H1 (cell line): Measurements from ENCODE around the gene SKAP2.
A peak's percentile ranks its signal among the peaks of the same experiment; 100 is the strongest.

Source experiments
- HDAC2 ChIP-seq, 2 experiments: fragments of 300-600 bp in 1 of 2; sonication (generic) in 1 of 2; IDR thresholded peaks; 2 replicates each; pipeline ENCODE4 v1.6.1; 2011 to 2012; ENCODE audit warnings: low read depth in 2 of 2, low read length in 2 of 2, mild to moderate bottlenecking in 2 of 2, moderate library complexity in 2 of 2, borderline replicate concordance in 1 of 2, inconsistent platforms in 1 of 2
- KDM5A ChIP-seq: fragments of 200-600 bp; IDR thresholded peaks from 2 replicates; pipeline ENCODE4 v1.7.1; 2012; ENCODE audit warnings: mild to moderate bottlenecking, low read length, inconsistent platforms, mixed read lengths
- POLR2A ChIP-seq, 2 experiments: IDR thresholded peaks; 1 replicate in 1 of 2; 2 replicates in 1 of 2; pipeline ENCODE4 v1.6.1; 2011; ENCODE audit warnings: low read depth in 2 of 2, low read length in 2 of 2, mild to moderate bottlenecking in 2 of 2; ENCODE audit errors: control extremely low read depth in 1 of 2
- POLR2AphosphoS5 ChIP-seq: IDR thresholded peaks from 2 replicates; pipeline ENCODE4 v1.6.1; 2011; ENCODE audit warnings: low read depth, low read length
- RNF2 ChIP-seq: fragments of 200-900, 300-1000 bp; sonication (generic); IDR thresholded peaks from 2 replicates; pipeline ENCODE4 v1.7.1; 2016; ENCODE audit warnings: borderline replicate concordance, low read depth, mild to moderate bottlenecking, antibody characterized with exemption, low read length; ENCODE audit not compliant: poor library complexity, severe bottlenecking; ENCODE audit errors: missing control alignments
- SIN3A ChIP-seq, 2 experiments: IDR thresholded peaks in 1 of 2; conservative IDR thresholded peaks in 1 of 2; 2 replicates each; pipeline ENCODE4 v1.6.1; 2011 to 2012; ENCODE audit warnings: low read length in 2 of 2, improper control_type of control experiment in 1 of 2, low read depth in 1 of 2, mild to moderate bottlenecking in 1 of 2
- TF ChIP-seq, protein P1 (sequence below), 3 experiments: IDR thresholded peaks; 1 replicate in 2 of 3; 2 replicates in 1 of 3; pipeline versions ENCODE4 v1.5.1 to v1.6.1; 2011; ENCODE audit warnings: low read length in 3 of 3, mild to moderate bottlenecking in 3 of 3, inconsistent platforms in 2 of 3, low read depth in 1 of 3, moderate library complexity in 1 of 3; ENCODE audit not compliant: insufficient read depth in 1 of 3; ENCODE audit errors: control extremely low read depth in 1 of 3
- TF ChIP-seq, protein P2 (sequence below): IDR thresholded peaks from 2 replicates; pipeline ENCODE4 v1.6.1; 2012; ENCODE audit warnings: inconsistent platforms

DNA sequence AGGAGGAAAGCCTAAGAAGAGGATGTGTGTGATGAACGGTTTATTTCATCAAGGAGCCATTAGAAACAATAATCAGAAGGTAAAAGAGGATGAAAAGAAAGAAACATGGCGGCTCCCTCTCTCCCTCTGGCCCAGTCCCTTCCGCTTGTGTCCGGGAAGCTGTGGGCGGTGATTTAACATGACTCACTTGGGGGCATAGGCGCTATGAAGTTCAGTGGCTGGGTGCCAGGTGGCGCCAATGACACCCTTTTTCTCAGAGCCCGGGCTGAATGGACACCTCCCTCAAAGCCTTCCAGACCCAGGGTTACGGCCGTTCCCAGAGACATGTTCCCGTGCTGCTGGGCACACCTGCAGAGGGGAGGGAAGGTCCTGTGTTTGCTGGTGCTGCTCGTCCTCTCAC, 244.0 kb downstream of the SKAP2 start:
- TF ChIP-seq, protein P1, sequence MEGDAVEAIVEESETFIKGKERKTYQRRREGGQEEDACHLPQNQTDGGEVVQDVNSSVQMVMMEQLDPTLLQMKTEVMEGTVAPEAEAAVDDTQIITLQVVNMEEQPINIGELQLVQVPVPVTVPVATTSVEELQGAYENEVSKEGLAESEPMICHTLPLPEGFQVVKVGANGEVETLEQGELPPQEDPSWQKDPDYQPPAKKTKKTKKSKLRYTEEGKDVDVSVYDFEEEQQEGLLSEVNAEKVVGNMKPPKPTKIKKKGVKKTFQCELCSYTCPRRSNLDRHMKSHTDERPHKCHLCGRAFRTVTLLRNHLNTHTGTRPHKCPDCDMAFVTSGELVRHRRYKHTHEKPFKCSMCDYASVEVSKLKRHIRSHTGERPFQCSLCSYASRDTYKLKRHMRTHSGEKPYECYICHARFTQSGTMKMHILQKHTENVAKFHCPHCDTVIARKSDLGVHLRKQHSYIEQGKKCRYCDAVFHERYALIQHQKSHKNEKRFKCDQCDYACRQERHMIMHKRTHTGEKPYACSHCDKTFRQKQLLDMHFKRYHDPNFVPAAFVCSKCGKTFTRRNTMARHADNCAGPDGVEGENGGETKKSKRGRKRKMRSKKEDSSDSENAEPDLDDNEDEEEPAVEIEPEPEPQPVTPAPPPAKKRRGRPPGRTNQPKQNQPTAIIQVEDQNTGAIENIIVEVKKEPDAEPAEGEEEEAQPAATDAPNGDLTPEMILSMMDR (IDR thresholded peaks at IDR 0.05; ENCODE audit: control extremely low read depth in 1 of 3, insufficient read depth in 1 of 3, low read depth in 1 of 3, low read length in 3 of 3) = peak; percentile 47 to 65 (median 63)
- TF ChIP-seq POLR2AphosphoS5 (no peak), KDM5A (no peak), POLR2A (IDR thresholded peaks at IDR 0.05; ENCODE audit: control extremely low read depth in 1 of 2, low read depth in 2 of 2, low read length in 2 of 2) (no peak), SIN3A (conservative IDR thresholded peaks at IDR 0.05 in 1 of 2, IDR thresholded peaks at IDR 0.05 in 1 of 2; ENCODE audit: low read depth in 1 of 2, low read length in 2 of 2) (no peak), RNF2 (no peak), HDAC2 (IDR thresholded peaks at IDR 0.05; ENCODE audit: borderline replicate concordance in 1 of 2, low read depth in 2 of 2, low read length in 2 of 2) (no peak)
- TF ChIP-seq, protein P2, sequence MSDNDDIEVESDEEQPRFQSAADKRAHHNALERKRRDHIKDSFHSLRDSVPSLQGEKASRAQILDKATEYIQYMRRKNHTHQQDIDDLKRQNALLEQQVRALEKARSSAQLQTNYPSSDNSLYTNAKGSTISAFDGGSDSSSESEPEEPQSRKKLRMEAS = no peak
